ENCODE results near the gene SLIT3.
"Not testable (repeated sequence)": the region's sequence is repeated elsewhere in the genome, so short reads cannot be mapped to it uniquely, and the experiment has no call there.

Gene SLIT3

DNA sequence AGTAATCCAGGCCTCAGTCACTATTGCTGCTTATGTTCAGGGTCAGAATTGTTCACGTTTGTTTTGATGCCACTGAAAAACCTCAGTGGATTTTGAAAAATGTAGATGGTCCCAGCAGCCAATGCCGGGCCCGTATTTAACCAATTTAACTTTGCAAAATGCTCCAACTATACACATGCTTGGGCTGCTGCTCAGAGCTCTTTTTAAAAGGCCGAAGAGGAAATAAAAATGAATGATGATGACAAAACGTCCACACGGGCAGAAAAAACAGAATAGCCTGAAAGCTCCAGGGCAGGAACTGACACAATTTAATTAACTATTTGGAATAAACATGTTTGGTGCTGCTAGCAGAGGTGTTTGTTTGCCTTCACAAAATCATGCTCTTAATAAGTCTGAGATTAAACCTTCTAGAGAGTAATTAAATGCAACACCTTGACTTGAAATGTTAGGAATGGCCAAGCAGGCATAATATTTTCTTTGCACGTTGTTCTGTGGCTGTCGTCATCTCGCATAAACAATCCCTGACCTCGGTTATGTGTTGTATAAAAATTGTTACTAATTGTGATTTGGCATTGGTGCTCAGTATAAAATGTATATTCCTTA, 152.7 kb downstream of the SLIT3 start:
- DNase-seq: no peak

DNA sequence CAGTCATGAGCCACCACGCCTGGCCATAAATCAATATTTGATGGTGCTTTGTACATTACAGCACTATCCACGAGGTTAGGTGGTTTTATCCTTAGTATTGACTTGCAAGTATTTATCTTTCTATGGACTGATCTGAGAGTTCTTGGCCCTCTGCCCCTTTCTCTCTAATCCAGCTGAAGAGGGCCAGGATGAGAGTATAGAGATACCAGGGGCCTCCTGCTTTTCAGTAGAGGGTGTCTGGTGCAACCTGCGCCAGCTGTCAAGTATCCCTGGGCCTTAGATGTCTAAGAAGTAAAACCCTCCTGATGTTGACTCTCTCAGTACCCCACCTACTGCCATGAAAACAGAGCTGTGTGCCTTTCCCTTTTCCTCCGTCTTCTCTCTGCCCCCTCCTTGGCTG, 153.4 kb downstream of the SLIT3 start:
- no peak for DNase-seq

DNA sequence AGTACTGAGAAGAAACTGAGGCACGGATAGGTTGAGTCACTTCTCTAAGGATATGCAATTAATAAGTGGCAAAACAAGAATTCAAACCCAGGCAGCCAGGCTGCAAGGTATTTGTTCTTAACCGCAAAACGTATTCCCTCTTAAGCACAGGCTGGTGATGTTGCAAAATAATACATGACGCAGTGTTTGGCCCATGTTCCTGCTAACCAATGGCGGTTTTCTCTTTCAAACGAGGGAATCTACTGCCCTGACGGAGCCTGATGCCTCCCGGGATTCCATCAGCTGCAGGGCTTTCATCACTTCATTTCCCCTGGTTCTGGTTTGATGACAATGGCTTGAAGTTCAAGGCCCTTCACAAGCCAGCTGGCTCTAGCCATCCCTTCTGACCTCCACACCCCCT, 154.8 kb downstream of the SLIT3 start:
- DNase-seq: no peak

DNA sequence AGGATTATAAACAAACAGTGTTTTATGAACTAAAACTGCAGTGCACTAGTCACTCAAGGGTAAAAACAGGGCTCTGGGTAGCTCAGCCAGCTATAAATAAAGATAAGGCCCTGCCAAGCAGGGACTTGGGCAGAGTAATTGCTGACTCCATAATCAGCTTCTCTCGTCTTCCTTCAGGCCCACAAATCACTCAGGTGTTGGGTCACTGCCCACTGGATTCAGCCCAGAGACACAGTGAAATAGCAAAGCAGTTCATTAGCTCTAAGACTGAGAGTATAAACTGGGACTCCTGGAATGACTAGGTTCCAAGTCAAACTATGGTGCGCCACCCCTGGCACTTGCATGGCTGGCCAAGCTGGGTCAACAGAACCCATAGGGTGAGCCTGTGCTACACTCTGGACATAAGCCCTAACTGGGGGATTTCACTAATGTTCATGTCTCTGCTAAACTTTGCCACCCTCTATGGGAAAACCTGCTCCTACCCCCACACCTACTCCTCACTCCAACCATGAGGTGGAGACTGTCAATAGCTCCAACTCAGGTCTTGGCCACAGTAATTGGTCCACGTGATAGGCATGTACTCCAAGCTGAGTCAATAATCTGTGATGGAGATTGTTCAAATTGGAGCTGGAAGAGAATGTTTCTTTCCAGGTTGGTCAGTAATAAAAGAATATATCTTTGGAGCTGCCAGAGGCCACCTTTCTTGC, 158.5 kb downstream of the SLIT3 start:
- DNase-seq: no peak

DNA sequence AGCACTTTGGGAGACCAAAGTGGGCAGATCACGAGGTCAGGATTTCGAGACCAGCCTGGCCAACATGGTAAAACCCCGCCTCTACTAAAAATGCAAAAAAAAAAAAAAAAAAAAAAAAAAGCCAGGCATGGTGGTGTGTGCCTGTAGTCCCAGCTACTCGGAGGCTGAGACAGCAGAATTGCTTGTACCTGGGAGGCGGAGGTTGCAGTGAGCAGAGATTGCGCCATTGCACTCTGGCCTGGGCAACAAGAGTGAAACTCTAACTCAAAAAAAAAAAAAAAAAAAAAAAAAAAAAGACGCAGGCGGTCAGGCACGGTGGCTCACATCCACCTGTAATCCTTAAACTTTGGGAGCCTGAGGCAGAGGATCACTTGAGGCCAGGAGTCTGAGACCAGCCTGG, 160.7 kb downstream of the SLIT3 start:
- not testable (repeated sequence) for DNase-seq

DNA sequence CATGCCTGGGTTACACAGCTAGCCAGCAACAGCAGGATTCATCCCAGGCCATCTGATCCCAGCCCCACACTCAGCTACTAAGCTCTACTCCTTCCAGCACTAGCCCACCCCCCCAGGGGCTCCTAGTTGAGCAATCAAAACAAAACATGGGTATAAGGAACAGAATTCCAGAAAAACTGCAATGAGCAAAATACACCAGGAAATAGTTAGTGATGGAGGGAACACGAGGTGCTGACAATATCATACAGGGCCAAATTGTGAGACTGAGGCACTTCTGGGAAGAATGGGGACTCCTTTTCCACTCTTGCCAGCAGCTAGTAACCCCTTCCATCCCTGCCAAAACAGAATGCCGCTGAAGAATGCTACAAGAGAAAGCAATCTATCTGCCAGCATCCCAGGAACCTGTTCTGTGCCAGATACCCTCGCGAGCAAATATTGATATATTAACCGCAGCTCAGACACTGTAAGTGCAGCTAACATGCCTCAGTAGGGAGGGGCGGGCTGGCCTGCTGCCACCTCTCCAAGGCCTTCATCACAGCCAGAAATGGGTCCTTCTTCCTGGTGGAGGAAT, 161.4 kb downstream of the SLIT3 start:
- no peak for DNase-seq

DNA sequence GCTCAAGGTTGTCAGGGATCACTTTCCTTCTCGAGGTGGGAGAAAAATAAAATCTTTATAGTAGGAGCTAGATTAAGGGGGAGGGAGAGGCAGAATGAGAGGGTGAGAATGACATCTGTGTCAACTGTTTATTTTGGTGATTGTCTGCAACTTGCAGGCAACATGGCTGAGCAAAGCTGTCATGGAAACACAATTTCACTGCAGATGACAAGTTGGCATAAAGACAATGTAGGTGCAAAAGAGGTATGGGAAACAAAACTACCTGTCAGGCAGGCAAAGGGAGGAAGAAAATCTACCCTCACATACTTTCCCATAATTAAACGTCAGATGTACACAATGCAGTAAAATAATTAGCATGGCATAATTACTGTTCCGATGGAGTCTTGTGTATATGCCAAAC, 167.4 kb downstream of the SLIT3 start:
- DNase-seq: no peak

DNA sequence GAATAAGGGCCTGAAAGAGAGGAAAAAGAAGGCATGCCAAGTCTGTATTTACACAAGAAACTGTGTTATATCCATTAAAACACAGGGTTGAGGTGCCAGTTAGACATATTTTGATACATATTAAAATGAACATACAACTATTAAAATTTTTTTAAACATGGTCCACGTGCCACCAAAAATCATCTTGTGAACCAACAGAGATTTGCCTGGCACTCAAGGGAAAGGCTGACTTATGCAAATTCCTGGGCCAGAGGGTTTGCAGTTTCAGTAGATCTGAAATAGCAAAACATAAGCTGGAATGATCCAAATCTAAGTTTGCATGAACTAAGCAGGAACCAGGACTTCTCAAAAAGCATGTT, 168.7 kb downstream of the SLIT3 start:
- DNase-seq: no peak

DNA sequence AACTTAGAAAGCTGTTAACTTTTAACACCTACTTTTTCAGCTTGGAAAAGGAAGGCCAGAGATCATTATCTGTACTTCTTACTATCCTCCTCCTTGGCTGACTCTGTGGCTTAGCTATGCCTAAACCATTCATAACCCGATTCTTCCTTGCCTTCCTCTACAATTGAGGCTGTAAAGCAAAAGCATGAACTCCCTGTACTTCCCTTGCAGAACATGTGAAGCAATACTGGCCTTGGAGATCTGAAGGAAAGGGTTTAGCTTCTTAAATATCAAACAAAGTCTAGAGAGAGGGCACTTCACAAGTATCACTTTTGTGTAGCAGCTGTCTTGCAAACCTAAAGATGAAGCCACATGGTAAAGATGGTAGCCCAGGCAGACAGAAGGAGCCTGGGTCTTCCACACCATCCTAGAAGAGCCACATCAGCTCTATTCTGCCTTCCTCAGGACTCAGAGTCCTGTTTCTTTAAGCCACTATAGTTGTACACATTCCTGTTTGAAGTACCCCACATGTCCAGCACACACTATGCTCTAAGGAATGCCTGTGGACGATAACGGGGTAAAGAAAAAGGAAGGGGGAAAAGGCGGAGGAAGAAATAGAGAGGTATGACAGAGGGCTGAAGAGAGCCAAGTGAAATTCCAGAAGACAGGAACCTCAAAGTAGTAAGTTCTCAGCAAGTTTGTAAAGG, 169.2 kb downstream of the SLIT3 start:
- DNase-seq: no peak

DNA sequence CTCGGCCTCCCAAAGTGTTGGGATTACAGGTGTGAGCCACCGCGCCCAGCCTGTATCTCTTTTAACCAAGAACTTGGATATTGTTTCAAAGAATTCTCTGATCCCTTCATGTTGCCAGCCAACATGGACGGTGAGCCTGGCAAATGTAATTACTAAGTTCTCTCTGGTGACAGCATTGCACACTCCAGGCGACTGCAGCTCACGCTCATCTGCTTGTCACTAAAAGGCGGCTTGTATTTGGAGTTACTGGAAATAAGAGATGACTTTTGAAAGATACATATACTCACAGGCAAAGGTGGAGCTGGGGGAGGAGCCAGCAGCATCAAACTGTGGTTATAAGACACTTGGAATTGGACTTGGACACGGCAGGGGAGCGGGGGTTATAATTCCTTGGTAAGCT, 172.3 kb downstream of the SLIT3 start:
- DNase-seq: no peak

DNA sequence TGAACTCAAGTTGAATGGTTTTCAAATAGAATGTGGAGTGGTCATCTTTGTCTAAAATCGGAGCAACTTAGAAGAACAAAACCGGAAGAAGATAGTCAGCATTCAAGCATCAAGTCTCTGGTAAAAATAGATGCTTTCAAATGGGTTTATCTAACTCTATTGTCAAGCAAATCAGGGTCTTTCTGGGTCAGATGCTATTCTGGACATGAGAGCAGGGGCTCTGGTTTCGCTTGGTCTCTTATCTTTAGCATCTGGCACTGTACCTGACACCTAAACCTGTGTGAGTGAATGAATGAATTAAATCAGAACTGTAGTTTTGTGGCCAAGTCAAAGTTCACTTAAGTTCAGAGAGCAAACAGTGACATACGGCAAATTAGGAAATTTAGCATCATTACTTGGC, 173.5 kb downstream of the SLIT3 start:
- no peak for DNase-seq

DNA sequence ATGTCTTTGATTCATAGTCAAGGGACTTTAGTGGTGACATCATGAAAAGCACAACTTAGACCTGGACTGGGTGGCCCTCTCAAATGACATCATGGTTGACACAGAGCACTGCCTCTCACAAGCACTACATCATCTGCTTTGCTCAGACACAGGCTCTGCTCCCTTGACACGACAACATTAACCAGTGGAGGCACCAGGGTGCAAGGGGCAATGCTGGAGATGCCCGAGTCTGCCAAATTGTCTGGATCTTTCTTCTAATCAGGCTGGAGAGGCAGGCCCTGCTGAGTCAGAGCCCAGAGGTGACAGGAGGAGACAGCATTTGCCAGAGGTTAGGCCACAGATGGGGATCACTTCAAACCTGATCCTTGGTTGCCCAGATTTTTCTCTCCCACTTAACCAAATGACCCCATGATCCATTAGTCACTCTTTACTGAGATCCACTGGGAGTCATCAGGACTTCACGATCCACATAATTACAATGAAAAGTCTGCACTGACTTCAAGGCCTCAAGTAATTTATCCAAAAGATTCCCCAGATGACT, 174.4 kb downstream of the SLIT3 start:
- DNase-seq: no peak

DNA sequence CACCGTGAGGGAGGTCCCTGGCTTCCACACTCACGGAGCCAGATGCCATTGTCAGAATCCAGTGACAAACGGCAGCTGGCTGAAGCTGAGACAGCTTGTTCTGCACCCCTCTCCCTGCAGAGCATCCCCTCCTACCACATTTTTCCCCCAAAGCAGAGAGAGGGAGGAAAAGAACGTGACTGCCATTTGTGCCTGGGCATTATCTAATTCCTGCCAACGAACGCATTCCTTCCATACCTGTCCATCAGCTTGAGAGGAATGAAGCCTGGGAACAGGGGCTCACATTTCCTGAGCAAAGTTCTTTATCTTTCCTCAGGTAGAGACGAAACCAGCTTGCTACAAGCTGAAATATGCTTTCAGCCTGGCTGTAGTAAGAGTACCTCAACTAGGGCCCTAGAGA, 175.4 kb downstream of the SLIT3 start:
- no peak for DNase-seq

DNA sequence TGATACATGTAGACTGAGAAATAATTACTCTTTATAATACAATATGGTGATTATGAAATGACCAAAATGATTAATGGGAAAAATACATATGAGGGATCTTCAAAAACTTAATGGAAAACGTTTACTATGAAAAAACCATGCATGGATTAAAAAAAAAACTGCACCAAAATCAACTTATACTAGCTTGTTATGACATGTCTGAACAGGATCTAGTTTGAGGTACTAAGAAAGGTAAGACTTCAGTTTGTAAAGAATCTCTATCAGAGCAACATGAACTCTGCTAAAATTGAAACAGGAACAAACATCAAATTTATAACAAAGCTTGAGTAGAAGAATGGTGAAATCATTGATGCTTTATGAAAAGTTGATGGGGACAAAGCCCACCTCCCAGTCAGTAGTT, 178.0 kb downstream of the SLIT3 start:
- no peak for DNase-seq

DNA sequence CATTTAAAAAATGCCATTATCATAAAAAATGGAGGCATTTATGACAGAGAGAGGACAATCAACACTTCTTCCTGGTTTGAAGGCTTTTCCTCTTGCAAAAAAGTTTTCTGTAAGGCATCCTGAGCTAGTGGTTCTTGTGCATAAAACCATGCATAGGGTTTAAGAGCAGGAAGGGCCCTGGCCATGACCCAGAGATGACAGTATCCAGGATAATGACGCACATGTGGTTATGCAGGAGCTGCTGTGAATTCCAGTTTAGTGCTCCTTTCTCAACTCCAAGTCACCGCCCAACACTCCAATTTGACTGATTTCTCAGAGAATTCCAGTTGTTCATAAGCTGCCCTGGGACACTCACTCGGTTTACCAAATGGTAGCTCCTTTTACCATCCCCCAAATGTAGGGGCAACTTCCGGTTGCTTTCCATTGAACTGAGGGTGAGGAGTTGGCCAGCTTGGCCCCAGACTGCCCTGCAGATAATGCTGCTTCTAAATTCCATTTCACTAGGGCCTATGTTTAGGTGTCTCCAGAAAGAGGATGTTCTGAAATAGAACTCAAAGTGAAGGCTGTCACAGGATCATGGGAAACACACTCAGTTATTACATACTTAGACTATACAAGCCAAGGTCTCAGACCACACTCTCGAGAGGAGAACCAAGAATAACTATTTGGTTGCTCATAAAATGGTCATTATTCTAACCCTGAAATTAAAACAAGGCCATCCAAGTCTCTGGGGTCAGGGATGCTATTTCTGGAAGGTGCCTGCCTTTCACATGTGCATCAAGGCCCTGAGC, 179.1 kb downstream of the SLIT3 start:
- no peak for DNase-seq

DNA sequence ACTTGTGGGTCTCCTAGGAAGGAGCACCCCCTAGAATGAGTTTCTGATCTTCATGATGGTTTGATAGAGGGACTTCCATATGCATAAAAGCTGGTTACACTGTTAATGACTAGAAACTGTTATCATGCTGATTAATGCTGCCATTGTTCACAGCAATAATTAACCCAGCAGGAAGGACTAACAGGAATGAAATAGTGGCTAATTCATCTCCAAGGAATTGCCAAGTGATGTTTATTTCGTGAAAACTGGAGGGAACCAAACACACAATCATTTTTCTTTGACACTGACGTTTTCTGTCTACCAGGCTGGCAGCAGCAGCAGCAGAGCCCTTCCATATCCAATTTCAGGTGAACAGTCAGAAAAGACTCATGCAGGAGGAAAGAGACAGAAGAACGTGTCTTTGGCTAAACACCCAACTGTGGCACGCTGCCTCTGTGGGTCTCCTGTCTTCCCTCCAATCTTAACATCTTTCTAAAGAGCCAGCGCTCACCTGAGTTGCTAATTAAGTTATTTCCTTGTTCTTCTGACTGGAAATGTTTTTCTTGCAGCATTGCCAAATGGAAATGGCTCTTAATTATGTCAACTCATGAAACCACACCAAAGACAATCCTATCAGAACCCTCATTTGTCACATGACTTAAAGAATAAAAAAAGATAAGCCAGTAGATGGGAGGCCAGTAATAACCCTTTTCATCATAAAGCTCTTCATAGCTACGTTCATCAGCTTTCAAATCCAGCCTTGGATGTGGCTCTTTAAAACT, 181.5 kb downstream of the SLIT3 start:
- DNase-seq: no peak

DNA sequence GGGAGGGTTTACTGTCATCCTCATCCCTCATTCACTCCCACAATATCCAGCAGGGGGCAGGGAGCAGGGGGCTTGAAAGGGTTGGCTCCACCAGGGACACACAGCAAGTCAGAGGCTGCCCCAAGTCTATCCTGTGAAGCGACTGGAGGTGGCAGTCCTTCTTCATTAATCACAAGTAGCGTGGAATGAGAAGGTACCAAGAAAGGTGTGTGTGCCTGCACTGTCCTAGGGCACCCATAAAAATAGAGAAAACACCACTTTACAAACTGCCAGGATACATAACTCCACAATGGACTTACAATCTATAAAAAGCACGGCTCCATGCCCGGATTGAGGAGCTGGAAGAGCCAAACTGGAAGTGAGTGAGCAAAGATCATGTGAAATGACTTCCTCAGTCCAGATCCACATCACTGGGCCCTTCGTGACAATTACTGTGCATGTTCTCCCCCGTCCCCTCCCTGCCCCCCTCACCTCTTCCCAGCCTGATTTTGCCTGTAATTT, 183.9 kb downstream of the SLIT3 start:
- DNase-seq: no peak

DNA sequence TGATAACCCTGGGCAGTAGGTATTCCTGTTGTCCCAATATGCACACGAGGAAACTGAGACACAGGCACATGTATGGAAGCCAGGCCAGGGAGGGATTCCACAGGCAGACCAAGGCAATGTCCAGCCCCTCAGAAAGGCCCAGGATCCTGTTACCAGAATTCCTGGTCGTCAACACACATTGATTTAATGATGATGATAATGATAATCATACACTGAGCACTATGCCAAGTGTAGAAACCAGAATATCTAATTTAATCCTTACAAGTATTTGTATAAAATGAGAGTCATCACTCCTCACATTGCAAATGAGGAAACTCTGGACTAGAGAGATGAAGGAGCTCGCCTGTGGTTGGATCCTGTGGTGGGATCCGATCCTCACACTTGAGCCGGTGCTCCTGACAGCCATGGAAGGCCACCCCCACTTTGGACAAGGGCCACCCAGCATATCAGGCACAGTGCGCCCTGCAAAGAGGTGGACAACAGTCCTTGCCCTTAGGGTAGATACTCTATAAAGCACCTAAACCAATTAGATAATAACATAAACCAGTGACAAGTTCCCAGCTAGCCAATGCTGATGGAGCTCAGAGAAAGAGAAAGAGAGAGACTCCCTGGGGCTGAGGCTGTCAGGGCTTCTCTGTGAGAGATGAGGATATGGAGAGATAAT, 185.3 kb downstream of the SLIT3 start:
- no peak for DNase-seq

DNA sequence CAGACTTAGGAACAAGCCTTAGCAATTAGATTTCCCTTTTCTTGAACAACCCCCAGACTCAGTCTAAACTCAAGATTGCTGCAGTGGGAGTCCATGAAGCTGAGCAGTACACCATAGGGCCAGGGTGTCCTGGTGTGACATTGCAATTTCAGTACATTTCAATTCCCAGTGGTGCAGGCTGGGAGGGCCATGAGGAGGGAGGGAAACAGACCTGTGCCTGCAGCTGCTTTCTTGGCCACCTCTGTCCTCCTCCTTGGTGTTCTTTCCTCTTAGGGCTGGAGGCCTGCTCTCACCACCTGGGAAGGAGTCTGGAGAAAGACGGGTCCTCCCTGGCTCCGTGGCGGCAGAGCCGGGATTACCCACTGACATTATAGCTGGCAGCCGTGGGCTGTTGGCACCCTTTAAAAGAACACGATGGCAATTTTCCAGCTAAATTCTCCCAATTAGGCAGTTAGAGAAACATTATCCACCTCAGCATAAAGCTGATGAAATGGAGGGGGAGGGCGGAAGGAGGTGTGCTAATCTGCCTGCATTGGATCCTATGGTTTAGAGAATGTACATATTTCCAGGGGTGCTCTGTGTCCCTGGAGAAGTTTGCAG, 186.4 kb downstream of the SLIT3 start:
- DNase-seq: no peak

DNA sequence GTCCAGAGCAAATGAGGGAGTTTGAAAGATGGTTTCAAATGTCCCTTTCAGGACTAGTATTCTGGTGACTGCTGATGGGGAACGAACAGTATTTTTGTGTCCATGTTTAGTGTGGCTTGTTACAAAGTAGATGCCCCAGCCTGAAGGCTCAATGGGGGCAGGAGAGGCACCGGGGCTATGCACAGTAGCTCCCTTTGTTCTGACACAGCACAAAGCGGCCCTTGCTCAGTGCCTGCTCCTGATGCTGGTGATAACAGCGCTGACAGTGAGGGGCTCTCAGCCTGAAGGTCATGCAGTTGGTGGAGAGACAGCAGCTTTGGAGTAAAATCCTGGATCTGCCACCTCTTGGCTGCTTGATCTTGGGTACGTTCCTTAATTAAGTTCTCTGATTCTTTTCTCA, 188.9 kb downstream of the SLIT3 start:
- DNase-seq: peak in 18 of 51 donors; percentile 1 to 49 (median 10)
